Measurements from ENCODE around the gene DTNBP1. TPM values are rescaled to one million over a fixed set of nuclear protein-coding genes. Genes with fewer than 3 reads are reported as not detected.

Gene DTNBP1
- total and polyA plus RNA-seq, 2 of the 4 experiments (the other 2 are of a cell fraction) = 4.8 to 18.7 TPM

- CTCF ChIA-PET = no interaction called here
- Histone ChIP-seq H3K56ac (ENCODE audit: extremely low read depth, insufficient read depth, low read length) (no peak overlapping the region), H2AK9ac (replicated peaks; ENCODE audit: low read depth, low read length, poor library complexity) (no peak overlapping the region), H3K79me1 (ENCODE audit: low read depth in 1 of 2, low read length in 2 of 2) (no peaks in the 10 kb centered on the region; a peak in 2 of 4 replicates), H3K14ac (replicated peaks; ENCODE audit: low read depth, low read length) (no peak overlapping the region), H4K5ac (ENCODE audit: low read depth, low read length) (no peak overlapping the region), H3K9me3 (ENCODE audit: control insufficient read depth, insufficient read depth, low read length) (no peaks in the 10 kb centered on the region), H3K4me2 (ENCODE audit: low read depth, low read length) (no peak overlapping the region), H3K4me3 (ENCODE audit: insufficient read depth, low read depth, low read length) (no peak overlapping the region), H3K9me1 (ENCODE audit: insufficient read depth, low read length) (peaks cover 3% of the 10 kb centered on the region; the same call in 1 of the 2 replicates), H2BK20ac (ENCODE audit: low read depth, low read length) (no peak overlapping the region), H3K27ac (ENCODE audit: insufficient read depth, low read length) (no peak overlapping the region), H3K9ac (ENCODE audit: low read depth, low read length) (no peak overlapping the region), H3K18ac (ENCODE audit: low read depth, low read length) (no peak overlapping the region), H3K23ac (ENCODE audit: low read depth, low read length) (no peak overlapping the region), H4K20me1 (ENCODE audit: insufficient read depth, low read length) (no peaks in the 10 kb centered on the region), H4K8ac (ENCODE audit: low read depth in 2 of 2, low read length in 2 of 2) (no peak overlapping the region), H2BK120ac (ENCODE audit: low read depth, low read length) (no peak overlapping the region), H3K36me3 (ENCODE audit: control insufficient read depth, insufficient read depth, low read length) (0 out of 2 replicates have a peak, but pooled peaks cover 2% of the 10 kb centered on the region), H2BK5ac (ENCODE audit: low read depth, low read length, poor library complexity, severe bottlenecking) (no peak overlapping the region), H4K91ac (ENCODE audit: insufficient read depth, low read depth, low read length) (no peak overlapping the region), H2BK15ac (ENCODE audit: low read depth, low read length) (no peak overlapping the region), H3K4me1 (ENCODE audit: control insufficient read depth, insufficient read depth, low read length) (no peaks in the 10 kb centered on the region), H2AFZ (replicated peaks; ENCODE audit: low read length, poor library complexity) (no peak overlapping the region), H3K4ac (ENCODE audit: low read depth, low read length) (no peak overlapping the region), H2AK5ac (ENCODE audit: low read depth, low read length) (no peak overlapping the region), H3K27me3 (ENCODE audit: control insufficient read depth, insufficient read depth, low read length) (no peaks in the 10 kb centered on the region)
- no peak for TF ChIP-seq MAFK (IDR thresholded peaks at IDR 0.05; ENCODE audit: low read depth, low read length)
- TF ChIP-seq BHLHE40 (IDR thresholded peaks at IDR 0.05; ENCODE audit: low read depth, low read length) = no peak
- no peak for TF ChIP-seq FOS (IDR thresholded peaks at IDR 0.05; ENCODE audit: low read depth, low read length)
- no peak for TF ChIP-seq CEBPB (IDR thresholded peaks at IDR 0.05; ENCODE audit: low read depth, low read length)
- no peak for TF ChIP-seq CHD1 (IDR thresholded peaks at IDR 0.05; ENCODE audit: low read depth, low read length)
- TF ChIP-seq POLR2A (IDR thresholded peaks at IDR 0.05; ENCODE audit: low read depth, low read length) = no peak
- TF ChIP-seq RCOR1 (IDR thresholded peaks at IDR 0.05; ENCODE audit: insufficient replicate concordance, low read length) = no peak
- TF ChIP-seq CTCF (conservative IDR thresholded peaks at IDR 0.05; ENCODE audit: low read depth, low read length) = no peak
- no peak for TF ChIP-seq NFE2L2 (IDR thresholded peaks at IDR 0.05; ENCODE audit: low read depth, low read length)
- TF ChIP-seq MAZ (IDR thresholded peaks at IDR 0.05; ENCODE audit: borderline replicate concordance, low read depth, low read length) = no peak
- TF ChIP-seq MXI1 (IDR thresholded peaks at IDR 0.05; ENCODE audit: borderline replicate concordance, low read depth, low read length) = no peak
- no peak for TF ChIP-seq ELK1 (IDR thresholded peaks at IDR 0.05; ENCODE audit: borderline replicate concordance, low read depth, low read length)
- no peak for TF ChIP-seq USF2 (IDR thresholded peaks at IDR 0.05; ENCODE audit: low read depth, low read length)
- no peak for TF ChIP-seq SMC3 (IDR thresholded peaks at IDR 0.05; ENCODE audit: low read depth, low read length)
- TF ChIP-seq RAD21 (IDR thresholded peaks at IDR 0.05; ENCODE audit: low read length) = no peak
- no peak for TF ChIP-seq RFX5 (IDR thresholded peaks at IDR 0.05; ENCODE audit: low read depth, low read length)
- intact Hi-C loops (cut with micrococcal nuclease) (no loop called here), dilution Hi-C loops (cut with HindIII; ENCODE audit: low sequenced_read_pairs, unreplicated experiment) (no loop called here), in situ Hi-C loops (cut with MboI; ENCODE audit: low sequenced_read_pairs) (loop anchor here (25.0 kb wide), 2 partner anchors 343 to 1393 kb away; no protein-coding TSS in a partner anchor)
- DNase-seq (no peak), ATAC-seq (ENCODE audit: low read depth) (no peak)
- BruUV-seq (replicated peaks) = no TSS peak
- POLR2A ChIA-PET (ENCODE audit: unreplicated experiment) = interaction anchor here (0.6 kb wide), 1 partner anchor 14 kb away, joined by 3 read pairs; no protein-coding TSS in a partner anchor
- no CpG with 5 or more reads among the region's 2 CpGs for WGBS, 2 experiments (ENCODE audit: extremely low coverage in 2 of 2, insufficient read length in 1 of 2)
Measured at GRCh38 chr6:15604843-15605242, 58.0 kb downstream of the DTNBP1 start.
